Keratinocyte (primary cell): ENCODE results near the gene SNRPD3. TPM values are rescaled to one million over a fixed set of nuclear protein-coding genes. Genes with fewer than 3 reads are reported as not detected.

Source experiments
- DNase-seq: peaks from one replicate; pipeline ENCODE4 v3.0.0-alpha.2; 2011; ENCODE audit warnings: low read depth, missing footprints, low spot score
- FAIRE-seq: peaks from 2 replicates; lab custom pipeline; 2011; peaks lifted over from hg19 to GRCh38; lab: Jason Lieb, UNC
- H2AFZ ChIP-seq: 2 replicates; pipeline ENCODE4 v1.6.0; 2012; ENCODE audit warnings: low read length, control low read depth, inconsistent platforms; ENCODE audit not compliant: control insufficient read depth
- H3K27ac ChIP-seq: 2 replicates; pipeline ENCODE4 v1.5.1; 2011; ENCODE audit warnings: low read length; ENCODE audit not compliant: control insufficient read depth, insufficient read depth
- H3K27me3 ChIP-seq: 3 replicates; pipeline ENCODE4 v1.6.0; 2011; ENCODE audit warnings: low read length; ENCODE audit not compliant: control insufficient read depth, insufficient read depth; ENCODE audit errors: extremely low read depth
- H3K36me3 ChIP-seq, 2 experiments: 2 replicates in 1 of 2; 3 replicates in 1 of 2; pipeline ENCODE4 v1.5.1; 2011; ENCODE audit warnings: low read length in 2 of 2, mild to moderate bottlenecking in 1 of 2; ENCODE audit not compliant: control insufficient read depth in 2 of 2, insufficient read depth in 2 of 2; ENCODE audit errors: extremely low read depth in 1 of 2
- H3K4me1 ChIP-seq: 3 replicates; pipeline ENCODE4 v1.5.1; 2011; ENCODE audit warnings: low read length; ENCODE audit not compliant: control insufficient read depth, insufficient read depth; ENCODE audit errors: extremely low read depth
- H3K4me2 ChIP-seq: 3 replicates; pipeline ENCODE4 v1.6.0; 2011; ENCODE audit warnings: low read depth, low read length; ENCODE audit not compliant: control insufficient read depth, insufficient read depth; ENCODE audit errors: extremely low read depth
- H3K4me3 ChIP-seq, 3 experiments: fragments of 200-600 bp in 1 of 3; sonication (generic) in 1 of 3; 2 replicates in 2 of 3; 3 replicates in 1 of 3; pipeline ENCODE4 v1.5.1; 2011 to 2016; ENCODE audit warnings: low read length in 3 of 3, mild to moderate bottlenecking in 3 of 3, control low read depth in 2 of 3, inconsistent platforms in 1 of 3, low read depth in 1 of 3, mixed read lengths in 1 of 3, mixed run types in 1 of 3, moderate library complexity in 1 of 3; ENCODE audit not compliant: control insufficient read depth in 2 of 3, insufficient read depth in 2 of 3; ENCODE audit errors: extremely low read depth in 1 of 3
- H3K79me2 ChIP-seq: 2 replicates; pipeline ENCODE4 v1.6.0; 2012; ENCODE audit warnings: low read length; ENCODE audit not compliant: control insufficient read depth, insufficient read depth
- H3K9ac ChIP-seq: 3 replicates; pipeline ENCODE4 v1.6.0; 2011; ENCODE audit warnings: low read length; ENCODE audit not compliant: control insufficient read depth, insufficient read depth; ENCODE audit errors: extremely low read depth
- H3K9me1 ChIP-seq: 3 replicates; pipeline ENCODE4 v1.6.0; 2011; ENCODE audit warnings: low read length; ENCODE audit not compliant: control insufficient read depth, insufficient read depth; ENCODE audit errors: extremely low read depth
- H3K9me3 ChIP-seq: 2 replicates; pipeline ENCODE4 v1.5.1; 2012; ENCODE audit warnings: low read depth, low read length; ENCODE audit not compliant: control insufficient read depth
- H4K20me1 ChIP-seq: 3 replicates; pipeline ENCODE4 v1.6.0; 2011; ENCODE audit warnings: low read length; ENCODE audit not compliant: control insufficient read depth, insufficient read depth; ENCODE audit errors: extremely low read depth
- EZH2 ChIP-seq: IDR thresholded peaks from one replicate; pipeline ENCODE4 v1.6.1; 2012; ENCODE audit warnings: inconsistent platforms, mild to moderate bottlenecking, low read length, moderate library complexity
- dilution Hi-C: fragments of 300-500 bp; cut with MboI; formaldehyde crosslinking; loops from one replicate; pipeline ENCODE4 v1.7.0; 2020; ENCODE audit warnings: low sequenced_read_pairs; ENCODE audit not compliant: extremely low pct_ligation_motif_present
- polyA plus RNA-seq, 5 experiments: library from polyadenylated mRNA; depleted of rRNA in 3 of 5; stranded (reverse) in 3 of 5; stranded (forward) in 1 of 5; unstranded in 1 of 5; fragments of >200 nt; gene quantifications; 1 replicate in 1 of 5; 2 replicates in 3 of 5; 3 replicates in 1 of 5; pipeline versions ENCODE4 v1.2.1 to v1.2.3, GENCODE V29; 2011 to 2012; ENCODE audit warnings: missing spikeins in 2 of 5, low read depth in 1 of 5, low replicate concordance in 1 of 5
- TF ChIP-seq, protein P1 (sequence below), 3 experiments: IDR thresholded peaks in 1 of 3; conservative IDR thresholded peaks in 1 of 3; optimal IDR thresholded peaks in 1 of 3; 2 replicates in 2 of 3; 3 replicates in 1 of 3; pipeline versions ENCODE3 to v1.5.1; 2011; ENCODE audit warnings: low read length in 3 of 3, mild to moderate bottlenecking in 3 of 3, moderate library complexity in 2 of 3, control low read depth in 1 of 3, inconsistent platforms in 1 of 3; ENCODE audit not compliant: insufficient read depth in 2 of 3; ENCODE audit errors: extremely low read depth in 1 of 3

The SNRPD3 gene
- polyA plus RNA-seq, 1 donor (not counting 4 experiments of a cell fraction or from before 2014, with no cell fraction given): 135 TPM

DNA sequence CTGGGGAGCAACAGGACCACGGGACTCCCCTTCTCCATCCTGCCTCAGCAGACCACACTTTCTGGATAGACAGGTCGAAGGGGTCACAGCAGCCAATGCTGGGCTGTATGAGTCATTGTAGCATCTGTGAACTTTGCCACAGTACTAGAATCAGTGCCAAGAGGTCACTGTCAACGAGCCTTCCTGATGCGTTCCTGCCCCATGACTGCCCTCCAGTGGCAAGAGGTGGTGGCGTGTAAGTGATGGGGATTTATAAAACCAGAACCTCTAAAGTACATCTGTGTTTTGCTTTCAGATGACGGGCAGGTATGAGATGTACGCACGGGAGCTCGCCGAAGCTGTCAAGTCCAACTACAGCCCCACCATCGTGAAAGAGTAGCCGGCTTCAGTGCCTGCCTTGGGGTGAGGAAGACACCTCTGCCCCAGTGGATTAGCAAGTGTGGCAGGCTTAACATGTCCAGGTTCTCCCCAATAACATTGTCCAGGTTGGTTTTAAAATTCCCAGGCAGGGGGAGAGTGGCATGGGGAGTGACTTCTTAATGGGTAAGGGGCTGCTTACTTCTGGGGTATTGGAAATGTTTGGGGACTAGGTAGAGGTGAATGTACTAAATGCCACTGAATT, 30.3 kb upstream of the SNRPD3 start:
- H3K27ac ChIP-seq: no peak overlapping the region
- peak; percentile 58 for FAIRE-seq
- H3K4me3 ChIP-seq: no peak overlapping the region
- H3K4me1 ChIP-seq: peaks cover 4% of the 10 kb centered on the region
- no peak overlapping the region for H3K4me2 ChIP-seq
- no peaks in the 10 kb centered on the region for H4K20me1 ChIP-seq
- no peak for TF ChIP-seq EZH2
- TF ChIP-seq, protein P1, sequence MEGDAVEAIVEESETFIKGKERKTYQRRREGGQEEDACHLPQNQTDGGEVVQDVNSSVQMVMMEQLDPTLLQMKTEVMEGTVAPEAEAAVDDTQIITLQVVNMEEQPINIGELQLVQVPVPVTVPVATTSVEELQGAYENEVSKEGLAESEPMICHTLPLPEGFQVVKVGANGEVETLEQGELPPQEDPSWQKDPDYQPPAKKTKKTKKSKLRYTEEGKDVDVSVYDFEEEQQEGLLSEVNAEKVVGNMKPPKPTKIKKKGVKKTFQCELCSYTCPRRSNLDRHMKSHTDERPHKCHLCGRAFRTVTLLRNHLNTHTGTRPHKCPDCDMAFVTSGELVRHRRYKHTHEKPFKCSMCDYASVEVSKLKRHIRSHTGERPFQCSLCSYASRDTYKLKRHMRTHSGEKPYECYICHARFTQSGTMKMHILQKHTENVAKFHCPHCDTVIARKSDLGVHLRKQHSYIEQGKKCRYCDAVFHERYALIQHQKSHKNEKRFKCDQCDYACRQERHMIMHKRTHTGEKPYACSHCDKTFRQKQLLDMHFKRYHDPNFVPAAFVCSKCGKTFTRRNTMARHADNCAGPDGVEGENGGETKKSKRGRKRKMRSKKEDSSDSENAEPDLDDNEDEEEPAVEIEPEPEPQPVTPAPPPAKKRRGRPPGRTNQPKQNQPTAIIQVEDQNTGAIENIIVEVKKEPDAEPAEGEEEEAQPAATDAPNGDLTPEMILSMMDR (optimal IDR thresholded peaks at IDR 0.05 in 1 of 3, IDR thresholded peaks at IDR 0.05 in 1 of 3, conservative IDR thresholded peaks at IDR 0.05 in 1 of 3; ENCODE audit: extremely low read depth in 1 of 3, insufficient read depth in 2 of 3, low read length in 3 of 3): peak; percentile 85 to 96 (median 95)
- peak; percentile 46 for DNase-seq
- dilution Hi-C loops: no loop called here
- no peaks in the 10 kb centered on the region for H3K9me3 ChIP-seq
- no peaks in the 10 kb centered on the region for H3K79me2 ChIP-seq
- H2AFZ ChIP-seq: peak overlapping the region; percentile 44
- no peaks in the 10 kb centered on the region for H3K27me3 ChIP-seq
- H3K36me3 ChIP-seq: no peaks in the 10 kb centered on the region
- H3K9ac ChIP-seq: no peak overlapping the region
- no peaks in the 10 kb centered on the region for H3K9me1 ChIP-seq

GRCh38 chr22:24526191-24526590, 29.6 kb upstream of the SNRPD3 start:
- DNase-seq (no peak), FAIRE-seq (no peak)
- no peak overlapping the region for H3K4me2 ChIP-seq
- H3K9ac ChIP-seq: no peak overlapping the region
- H3K4me1 ChIP-seq: peaks cover 4% of the 10 kb centered on the region
- H3K9me1 ChIP-seq: no peaks in the 10 kb centered on the region
- H3K36me3 ChIP-seq: no peaks in the 10 kb centered on the region
- H3K4me3 ChIP-seq: no peak overlapping the region
- no peaks in the 10 kb centered on the region for H3K27me3 ChIP-seq
- H3K79me2 ChIP-seq: no peaks in the 10 kb centered on the region
- no peaks in the 10 kb centered on the region for H4K20me1 ChIP-seq
- no peak for TF ChIP-seq EZH2
- TF ChIP-seq, protein P1 (optimal IDR thresholded peaks at IDR 0.05 in 1 of 3, IDR thresholded peaks at IDR 0.05 in 1 of 3, conservative IDR thresholded peaks at IDR 0.05 in 1 of 3; ENCODE audit: extremely low read depth in 1 of 3, insufficient read depth in 2 of 3, low read length in 3 of 3): no peak
- no peak overlapping the region for H2AFZ ChIP-seq
- H3K9me3 ChIP-seq: no peaks in the 10 kb centered on the region
- dilution Hi-C loops: no loop called here
- no peak overlapping the region for H3K27ac ChIP-seq
